HG03045 (cell line): ENCODE measurements around the gene COPZ2.
"Not testable (repeated sequence)": the region's sequence is repeated elsewhere in the genome, so short reads cannot be mapped to it uniquely, and the experiment has no call there.

ENCODE experiments used
- ATAC-seq: cut with Tn5 transposase; IDR thresholded peaks from one replicate; pipeline ENCODE4 v1.9.1; 2021; ENCODE audit warnings: mild to moderate bottlenecking, moderate library complexity; ENCODE audit not compliant: unreplicated experiment

COPZ2 gene

DNA sequence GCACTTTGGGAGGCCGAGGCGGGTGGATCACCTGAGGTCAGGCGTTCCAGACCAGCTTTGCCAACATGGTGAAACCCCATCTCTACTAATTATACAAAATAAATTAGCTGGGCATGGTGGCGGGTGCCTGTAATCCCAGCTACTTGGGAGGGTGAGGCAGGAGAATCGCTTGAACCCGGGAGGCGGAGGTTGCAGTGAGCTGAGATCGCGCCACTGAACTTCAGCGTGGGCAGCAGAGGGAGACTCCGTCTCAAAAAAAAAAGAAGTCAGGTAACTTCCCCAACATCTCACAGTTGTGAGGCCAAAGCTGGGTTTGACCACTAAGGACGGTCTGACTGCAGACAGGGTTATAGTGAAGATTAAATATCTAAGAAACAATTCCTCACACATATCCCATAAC lies 2.9 kb downstream of the COPZ2 start:
- not testable (repeated sequence) for ATAC-seq

DNA sequence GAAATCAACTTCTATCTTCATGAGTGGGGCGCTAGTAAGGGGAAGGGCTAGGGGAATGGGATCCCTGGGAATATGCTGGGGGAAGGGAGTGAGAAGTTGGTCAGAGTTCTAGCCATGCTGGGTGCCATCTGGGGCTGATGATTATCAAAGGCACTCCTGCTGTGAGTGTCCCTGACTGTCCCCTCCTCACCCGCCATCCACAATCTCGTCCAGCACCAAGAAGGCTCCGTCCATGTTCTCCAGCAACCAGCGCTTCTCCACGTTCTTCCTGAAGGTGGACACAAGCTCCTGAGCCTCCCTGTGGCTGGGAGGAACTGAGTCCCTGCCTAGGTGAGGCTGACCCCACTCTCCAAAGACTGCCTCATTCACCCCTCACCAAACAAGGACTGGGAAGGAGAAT lies 5.6 kb downstream of the COPZ2 start:
- no peak for ATAC-seq

DNA sequence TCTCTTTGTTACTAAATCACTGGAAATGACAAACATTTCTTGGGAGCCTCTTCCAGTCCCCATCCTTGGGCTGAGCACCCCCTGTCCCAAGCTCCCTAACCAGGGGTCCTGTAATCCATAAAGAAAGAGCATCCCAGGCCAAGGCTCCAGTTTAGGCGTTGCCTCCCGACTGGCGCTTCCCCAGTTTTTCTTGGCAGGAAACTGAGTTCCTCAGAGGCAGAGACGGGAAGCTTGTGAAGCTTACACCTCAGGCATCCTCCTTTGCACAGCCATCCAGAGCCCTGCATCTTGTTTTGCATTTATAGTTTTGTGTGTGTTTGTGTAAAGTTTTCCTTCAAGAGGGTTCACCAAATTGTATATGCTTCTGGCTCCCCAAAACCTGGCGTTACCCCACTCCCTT lies 7.1 kb downstream of the COPZ2 start:
- ATAC-seq: no peak

DNA sequence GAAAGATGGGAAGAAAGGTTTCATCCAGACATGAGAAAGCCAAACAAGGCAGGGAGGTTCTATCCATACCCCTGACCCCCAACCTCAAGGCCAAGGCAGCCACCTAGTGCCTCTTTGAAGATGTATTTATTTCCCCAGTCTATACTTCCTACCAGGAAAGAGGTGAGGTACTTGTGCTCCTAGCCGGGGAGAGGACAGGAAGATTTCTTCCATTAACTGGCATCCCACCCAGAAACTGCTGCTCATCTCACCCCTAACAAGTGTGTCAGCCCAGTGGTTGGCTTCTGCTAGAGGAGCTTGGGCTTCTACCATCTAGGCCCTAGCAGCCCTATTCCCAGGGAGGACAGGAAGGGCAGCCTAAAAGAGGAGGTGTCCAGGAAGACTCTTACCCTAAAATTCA lies 8.9 kb downstream of the COPZ2 start:
- ATAC-seq: no peak

DNA sequence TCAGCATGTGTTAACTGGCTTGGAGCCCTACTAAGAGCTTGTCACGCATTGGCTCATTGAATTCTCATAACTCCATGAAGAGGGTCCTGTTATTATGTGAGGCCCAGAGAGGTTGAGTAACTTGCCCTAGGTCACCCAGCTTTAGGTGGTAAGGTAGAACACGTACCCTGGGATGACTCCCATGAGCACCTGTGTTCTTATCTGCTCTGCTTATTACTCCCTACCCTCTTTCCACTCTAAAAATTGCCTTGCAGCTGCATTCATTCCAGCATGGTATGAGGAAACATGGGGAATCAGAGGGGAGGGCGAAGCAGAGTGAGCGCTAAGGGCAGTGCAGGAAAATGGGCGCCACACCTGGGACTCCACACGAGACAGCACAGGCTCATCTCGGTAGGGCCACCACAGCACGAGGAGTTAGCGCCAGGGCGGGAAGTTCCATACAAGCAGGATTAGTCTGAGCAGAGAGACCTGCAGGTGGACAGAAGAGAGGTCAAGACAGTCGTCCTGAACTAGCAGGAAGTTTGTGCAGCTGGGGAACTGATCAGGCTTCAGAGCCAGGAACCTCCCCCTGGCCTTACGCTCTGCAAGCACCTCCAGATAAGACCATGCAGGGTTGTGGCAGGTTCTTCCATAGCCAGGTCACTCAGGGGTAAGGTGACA lies 10.1 kb downstream of the COPZ2 start:
- no peak for ATAC-seq

DNA sequence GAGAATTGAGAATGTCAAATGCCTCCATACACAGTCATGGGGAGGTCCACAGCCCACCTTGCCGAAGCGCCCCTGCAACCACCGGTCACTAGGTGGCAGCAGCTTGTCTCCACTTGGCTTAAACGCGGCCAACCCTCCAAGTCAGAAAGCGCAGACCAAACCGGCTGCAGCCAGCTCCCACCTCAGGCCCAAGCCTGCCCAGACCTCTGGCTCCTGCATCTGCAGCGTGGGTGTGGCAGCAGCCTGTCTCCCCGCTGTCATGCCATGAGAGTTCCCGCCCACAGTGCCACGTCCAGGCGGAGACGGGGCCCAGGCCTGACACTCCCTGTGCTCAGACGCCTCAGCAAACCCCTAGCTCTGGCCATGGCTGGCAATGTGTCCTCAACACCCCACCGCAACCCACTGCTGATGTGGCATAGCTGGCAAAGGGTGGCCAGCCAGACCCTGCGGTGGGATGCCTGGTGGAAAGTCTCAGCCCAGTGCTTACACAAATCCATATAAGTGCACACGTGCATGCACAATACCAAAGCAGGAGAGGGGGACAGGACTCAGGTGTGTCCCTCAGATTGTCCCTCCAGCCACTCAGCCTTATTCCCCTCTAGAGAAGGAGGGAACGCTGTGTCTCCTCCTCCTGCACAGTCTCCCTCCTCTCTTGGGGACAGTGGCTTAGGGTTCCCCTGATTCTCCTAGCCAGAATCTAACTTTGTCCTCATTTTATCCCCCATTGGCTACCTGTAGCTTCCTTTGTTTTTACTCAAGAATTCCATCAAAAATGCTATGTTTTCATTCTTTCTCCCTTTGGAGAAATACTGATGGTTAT lies 10.9 kb downstream of the COPZ2 start:
- ATAC-seq: no peak

DNA sequence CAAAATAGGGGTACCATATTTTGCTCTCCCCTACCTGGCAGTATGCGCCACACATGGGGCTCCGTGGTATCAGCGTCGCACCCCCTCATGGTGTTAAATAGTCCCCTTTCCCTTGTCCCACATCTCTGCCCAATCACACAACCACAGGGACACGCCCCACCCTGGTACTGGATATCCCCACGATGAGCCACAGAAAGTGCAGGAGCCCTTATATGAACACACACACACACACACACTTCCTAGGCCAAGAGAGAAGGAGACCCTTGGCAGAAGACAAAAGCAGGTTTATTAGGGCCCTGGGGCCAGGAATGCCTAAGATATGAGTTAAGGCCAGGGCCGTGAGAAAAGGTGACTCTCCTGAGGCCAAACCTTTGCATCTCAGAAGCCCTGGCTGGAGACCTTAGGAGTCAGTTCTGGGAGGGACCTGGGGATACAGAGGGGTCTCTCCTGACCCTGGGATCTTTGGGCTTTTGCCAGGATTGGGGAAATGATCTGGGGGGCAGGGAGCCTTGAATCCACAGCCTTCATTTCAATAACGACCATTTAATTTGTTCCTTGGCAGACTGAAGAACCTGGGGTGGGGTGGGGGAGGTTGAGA lies 11.6 kb downstream of the COPZ2 start:
- no peak for ATAC-seq

DNA sequence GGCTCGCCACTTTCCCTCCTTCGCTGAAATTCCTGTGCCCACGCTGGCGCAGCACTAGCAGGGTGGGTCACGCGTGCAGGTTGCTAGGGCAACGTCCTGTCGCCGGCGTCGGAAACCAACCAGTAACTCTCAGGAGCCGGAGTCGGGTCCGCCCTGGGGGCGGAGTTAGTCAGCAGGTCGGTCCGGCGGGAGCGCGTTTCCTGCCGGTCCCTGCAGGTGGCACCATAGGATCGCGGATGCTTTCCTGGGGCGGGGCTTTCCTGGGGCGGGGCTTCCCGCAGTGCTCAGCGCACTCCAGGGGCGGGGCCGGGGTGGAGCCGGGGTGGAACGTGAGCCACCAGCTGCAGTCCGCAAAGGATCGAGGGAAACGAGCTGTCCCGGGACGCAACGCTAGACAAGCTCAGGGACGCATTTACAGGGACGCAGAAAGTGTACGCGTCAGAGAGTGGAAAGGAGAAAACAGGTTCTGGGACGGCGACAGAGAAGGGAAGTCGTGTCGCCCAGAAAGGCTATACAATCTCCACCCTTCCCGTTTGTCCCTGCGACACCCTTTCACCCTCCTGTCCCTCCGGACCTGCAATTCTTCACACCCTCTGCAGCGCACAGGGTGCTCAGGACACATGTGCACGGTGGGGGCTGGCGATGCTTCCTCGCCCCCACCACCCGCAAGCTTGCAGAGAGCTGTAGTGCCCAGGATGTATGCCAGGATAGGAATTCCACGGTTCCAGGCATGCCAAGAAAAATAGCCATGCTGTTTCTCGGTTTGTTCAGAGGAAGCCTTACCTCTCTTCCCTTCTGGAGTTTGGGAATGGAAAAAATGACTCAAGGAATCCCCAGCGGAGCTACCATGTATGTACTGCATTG lies 12.3 kb downstream of the COPZ2 start:
- ATAC-seq: peak; percentile 82

DNA sequence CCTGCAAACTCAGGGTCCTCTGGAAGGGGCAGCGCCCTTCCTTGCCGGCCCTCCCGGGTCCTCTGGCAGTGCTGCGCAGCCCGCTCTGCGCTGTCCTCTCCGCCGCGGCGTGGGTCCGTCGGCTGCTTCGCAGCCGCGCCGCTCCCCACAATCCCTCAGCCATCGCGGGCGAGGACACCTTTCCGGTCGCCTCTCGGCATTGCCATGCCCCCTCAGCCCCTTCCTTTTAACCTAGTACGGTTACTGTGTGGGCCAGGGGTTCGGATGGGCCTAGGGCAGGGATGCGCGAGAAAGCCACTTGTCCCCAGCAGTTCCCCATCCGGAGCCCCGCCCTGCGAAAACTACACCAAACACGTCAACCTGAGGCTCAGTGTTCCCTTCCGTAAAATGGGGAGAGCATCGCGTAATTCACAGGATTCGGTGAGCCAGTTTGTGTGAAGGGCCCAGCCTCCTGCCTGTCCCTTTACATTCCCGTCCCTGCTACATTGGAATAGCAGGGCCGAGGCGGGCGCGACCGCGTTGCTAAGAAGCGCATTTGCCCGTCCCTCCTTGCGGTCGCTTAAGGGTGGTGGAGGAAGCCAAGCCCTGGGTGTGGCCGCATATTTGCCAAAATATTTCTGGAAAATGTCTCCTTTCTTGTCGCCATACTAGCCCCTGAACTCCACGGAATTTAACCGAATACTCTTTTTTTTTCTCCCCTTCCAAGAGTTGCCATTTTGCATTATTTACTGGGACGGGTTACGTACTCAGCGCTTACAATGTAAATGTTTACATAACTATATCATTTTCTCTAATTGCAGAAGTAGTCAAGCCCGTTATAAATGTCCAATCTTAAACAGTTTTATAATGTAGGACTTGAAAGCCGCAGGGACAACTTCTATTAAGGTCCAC lies 13.2 kb downstream of the COPZ2 start:
- ATAC-seq: no peak

DNA sequence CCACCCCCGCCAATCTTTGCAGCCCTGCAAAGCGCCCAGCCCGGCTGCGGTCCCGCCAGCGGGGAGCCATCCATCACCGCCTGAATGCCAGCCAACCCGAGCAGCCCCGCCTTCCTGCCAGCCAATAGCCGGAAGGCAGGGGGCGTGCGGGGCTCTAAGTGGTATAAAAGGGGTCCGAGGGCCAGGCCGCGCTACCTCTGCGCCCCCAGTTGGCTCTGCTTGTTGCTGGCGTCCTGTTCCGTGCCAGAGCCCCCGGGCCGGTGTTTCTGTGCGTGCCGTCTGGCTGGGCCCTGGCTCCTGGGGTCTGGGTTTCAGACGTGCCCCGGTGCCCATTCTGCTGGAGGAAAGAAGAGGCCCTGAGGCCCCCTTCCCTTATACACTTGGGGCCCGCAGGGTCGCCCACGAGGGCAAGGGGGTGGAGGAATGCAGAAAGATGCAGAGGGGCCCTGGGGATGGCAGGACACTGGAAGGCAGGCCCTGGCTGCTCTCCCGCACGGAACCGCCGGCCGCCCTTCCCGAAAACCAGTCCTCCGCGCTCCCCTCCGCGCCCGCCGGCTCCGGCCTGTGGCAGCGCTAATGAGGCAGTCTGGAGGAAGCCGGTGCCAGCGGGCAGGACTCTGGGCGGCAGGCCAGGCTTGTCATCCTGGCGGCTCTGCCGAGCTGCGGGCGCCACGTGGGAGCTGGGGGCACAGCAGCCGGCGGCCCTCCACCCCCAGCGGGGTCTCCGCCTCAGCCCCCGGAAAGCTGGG lies 14.0 kb downstream of the COPZ2 start:
- no peak for ATAC-seq

DNA sequence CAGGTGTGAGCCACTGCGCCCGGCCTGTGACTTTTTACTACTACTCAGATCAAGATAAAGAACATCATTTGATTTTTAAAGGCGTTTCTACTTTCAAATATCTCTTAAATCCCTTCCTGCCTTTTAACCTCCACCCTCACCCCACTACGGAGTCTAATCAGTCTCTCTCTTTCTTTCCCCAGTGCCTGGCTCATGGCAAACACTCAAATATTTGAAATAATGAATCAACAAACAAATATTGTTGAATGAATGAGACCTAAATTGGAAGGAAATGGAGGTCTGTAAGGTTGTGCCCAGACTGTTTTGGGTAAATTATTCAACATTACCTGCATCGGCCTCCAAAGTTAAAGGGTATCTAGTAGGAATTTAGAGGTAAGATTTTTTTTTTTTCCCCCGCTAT lies 14.7 kb downstream of the COPZ2 start:
- no peak for ATAC-seq

DNA sequence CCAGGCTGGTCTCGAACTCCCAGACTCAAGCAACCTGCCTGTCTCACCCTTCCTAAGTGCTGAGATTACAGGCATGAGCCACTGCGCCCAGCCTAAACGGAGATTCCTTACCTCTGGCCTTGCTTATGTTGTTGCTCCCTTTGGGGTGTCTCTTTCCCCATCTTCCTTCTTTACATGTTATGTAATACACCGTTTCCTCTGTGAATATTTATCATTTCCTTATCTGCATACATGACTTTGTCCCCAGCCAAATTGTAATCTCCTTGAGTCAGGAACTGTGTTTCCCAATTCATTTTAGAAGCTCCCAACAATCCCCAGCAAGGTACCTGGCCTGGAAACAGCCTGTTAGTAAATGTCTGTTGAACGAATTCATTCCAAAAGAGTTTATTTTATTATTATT lies 15.7 kb downstream of the COPZ2 start:
- ATAC-seq: no peak

DNA sequence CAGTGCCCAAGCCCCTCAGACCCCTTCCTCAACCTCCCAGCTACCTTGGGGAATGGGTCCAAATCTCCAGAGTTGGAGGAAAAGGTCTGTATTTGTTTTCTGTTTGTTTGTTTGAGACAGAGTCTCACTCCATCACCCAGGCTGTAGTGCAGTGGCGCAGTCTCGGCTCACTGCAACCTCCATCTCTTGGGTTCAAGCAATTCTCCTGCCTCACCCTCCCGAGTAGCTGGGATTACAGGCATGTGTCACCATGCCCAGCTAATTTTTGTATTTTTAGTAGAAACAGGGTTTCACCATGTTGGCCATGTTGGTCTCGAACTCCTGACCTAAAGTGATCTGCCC lies 19.8 kb downstream of the COPZ2 start:
- not testable (repeated sequence) for ATAC-seq

DNA sequence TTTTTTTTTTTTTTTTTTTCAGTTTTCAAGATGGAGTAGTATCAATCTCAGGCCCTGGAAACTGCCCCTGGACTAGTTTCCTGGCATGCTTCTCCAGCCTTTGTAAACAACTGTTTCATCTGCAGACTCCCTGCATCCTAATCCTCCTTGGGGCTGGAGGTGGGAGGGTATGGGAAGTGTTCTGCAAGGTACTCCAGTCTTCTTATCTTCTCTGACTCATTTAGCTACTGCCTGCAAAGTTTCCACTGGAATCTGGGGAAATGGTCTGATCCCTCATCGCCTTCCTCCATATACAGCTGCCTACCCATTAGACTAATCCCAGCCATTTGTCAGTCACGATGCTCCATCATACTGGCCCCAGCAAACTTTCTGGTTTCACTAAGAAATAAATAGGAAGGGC lies 21.5 kb downstream of the COPZ2 start:
- no peak for ATAC-seq

DNA sequence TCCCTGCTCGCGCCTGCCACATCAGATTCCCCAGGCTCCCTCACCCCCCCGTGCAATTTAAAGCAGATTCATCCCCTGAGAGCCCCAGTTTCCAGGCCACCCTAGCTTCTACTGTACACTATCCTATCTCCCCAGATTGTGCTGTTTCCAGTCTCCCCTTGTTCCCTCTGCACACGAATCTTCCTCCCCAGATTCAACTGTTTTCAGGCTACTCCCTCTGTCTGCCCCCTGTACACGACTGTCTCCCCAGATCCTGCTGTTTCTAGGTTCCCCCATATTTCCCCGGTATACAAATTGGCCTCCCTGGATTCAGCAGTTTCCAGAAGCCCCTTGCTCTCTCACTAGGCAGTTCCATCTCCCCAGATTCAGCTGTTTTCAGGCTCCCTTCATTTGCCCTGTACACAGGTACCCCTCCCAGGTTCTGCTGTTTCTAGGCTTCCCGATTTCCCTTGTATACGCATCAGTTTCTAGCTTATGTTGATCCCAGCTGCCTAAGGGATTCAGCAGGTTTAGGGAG lies 22.9 kb downstream of the COPZ2 start:
- ATAC-seq: no peak

DNA sequence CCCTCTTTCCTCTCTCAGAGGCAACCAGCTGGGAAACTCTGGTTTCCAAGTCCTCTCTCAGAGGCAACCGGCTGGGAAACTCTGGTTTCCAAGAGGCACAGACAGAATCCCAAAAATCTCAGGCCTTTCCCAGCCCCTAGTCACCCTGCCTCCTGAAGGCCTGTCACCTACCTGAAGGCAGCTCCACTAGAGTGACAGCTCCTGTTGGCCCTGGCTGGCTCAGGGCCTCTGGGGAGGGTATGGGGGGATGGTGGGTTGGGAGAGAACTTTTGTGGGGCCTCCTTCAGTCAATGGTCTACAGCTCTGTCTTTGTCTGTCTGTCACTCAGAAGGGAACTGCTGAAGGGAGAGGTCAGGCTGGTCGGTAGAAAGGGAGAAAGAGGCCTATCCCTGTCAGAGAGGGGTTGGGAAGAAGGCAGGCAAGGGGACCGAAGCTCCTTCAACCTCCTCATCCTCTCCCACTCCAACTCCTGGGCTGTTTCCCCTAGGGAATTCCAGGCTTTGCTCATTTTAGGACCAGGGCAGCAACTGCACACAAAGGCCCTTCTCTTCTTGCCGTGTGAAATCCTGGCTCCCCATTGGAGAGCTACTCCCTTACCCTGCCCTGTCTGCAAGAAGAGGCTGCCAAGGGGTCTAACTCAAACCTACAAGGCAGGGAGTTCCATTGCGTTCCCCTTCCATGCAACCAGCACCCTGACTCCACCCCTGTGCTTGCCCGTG lies 23.6 kb downstream of the COPZ2 start:
- ATAC-seq: no peak

DNA sequence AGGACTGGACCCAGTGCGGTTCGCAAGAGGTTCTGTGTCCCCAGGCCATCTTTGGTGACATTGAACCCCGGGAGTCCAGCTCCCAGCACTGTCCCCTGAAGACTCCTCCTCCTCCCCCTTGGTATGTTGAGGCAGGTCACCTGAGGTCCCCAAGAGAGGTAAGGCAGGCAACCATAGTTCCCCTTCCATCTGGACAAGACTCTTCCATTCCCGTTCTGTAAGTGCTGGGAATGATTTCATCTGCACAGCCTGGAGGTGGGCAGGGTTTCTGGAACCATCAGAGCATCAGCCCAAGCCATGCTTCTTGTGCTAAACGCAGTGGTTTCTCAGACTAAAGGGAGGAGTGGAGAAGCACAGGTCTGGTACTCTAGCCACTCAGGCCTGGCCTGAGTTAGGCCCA lies 24.9 kb downstream of the COPZ2 start:
- no peak for ATAC-seq

DNA sequence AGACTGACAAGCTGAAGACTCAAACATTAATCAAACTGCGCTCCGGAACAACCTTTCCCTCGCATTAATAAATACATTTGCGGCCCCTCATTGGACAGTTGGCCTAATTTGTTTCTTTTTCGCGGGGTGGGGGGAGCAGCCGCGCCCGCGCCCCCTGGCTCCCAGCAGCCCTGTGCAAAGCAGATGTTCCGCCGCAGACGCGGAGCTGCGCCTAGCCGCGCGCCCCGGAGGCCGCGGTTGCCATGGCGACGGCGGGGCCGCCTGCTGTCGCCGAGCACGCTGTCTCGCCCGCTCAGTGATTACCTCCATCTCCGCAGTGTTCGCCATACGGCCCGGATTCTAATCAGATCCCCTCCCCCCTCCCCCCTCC lies 25.5 kb downstream of the COPZ2 start:
- peak; percentile 50 for ATAC-seq
